K562 (cell line): ENCODE measurements around the gene ZNF333.

Experiments
- ETS1 ChIP-seq: conservative IDR thresholded peaks from 2 replicates; pipeline ENCODE4 v1.6.1; 2011; ENCODE audit warnings: low read depth, mild to moderate bottlenecking, low read length; ENCODE audit not compliant: control insufficient read depth
- PBX2 ChIP-seq, 2 experiments: IDR thresholded peaks in 1 of 2; conservative IDR thresholded peaks in 1 of 2; 2 replicates each; pipeline ENCODE4 v1.6.1; 2016; ENCODE audit warnings: low read depth in 2 of 2, mild to moderate bottlenecking in 1 of 2, missing compliant biosample characterization in 1 of 2, missing genetic modification characterization in 1 of 2, moderate library complexity in 1 of 2
- SAFB2 ChIP-seq: fragments of 200-400 bp; formaldehyde crosslinking; IDR thresholded peaks from 2 replicates; pipeline ENCODE4 v1.6.1; 2018; ENCODE audit warnings: borderline replicate concordance, low read length, low read depth, moderate library complexity; ENCODE audit not compliant: severe bottlenecking
- SP1 ChIP-seq: sonication (generic); formaldehyde crosslinking; IDR thresholded peaks from 2 replicates; pipeline ENCODE4 v1.8.1; 2022; ENCODE audit warnings: mild to moderate bottlenecking, missing genetic modification reagents
- SRSF9 ChIP-seq: fragments of 200-400 bp; formaldehyde crosslinking; IDR thresholded peaks from 2 replicates; pipeline ENCODE4 v1.6.1; 2017; ENCODE audit warnings: low read depth, low read length, borderline replicate concordance
- ZNF146 ChIP-seq: IDR thresholded peaks from one replicate; pipeline ENCODE4 v1.6.1; 2018; ENCODE audit warnings: missing compliant biosample characterization; ENCODE audit not compliant: unreplicated experiment
- TF ChIP-seq, protein P1 (sequence below), 3 experiments: IDR thresholded peaks in 2 of 3; conservative IDR thresholded peaks in 1 of 3; 2 replicates each; pipeline ENCODE4 v1.5.1; 2011 to 2012; ENCODE audit warnings: low read length in 3 of 3, mild to moderate bottlenecking in 3 of 3, control low read depth in 2 of 3, improper control_type of control experiment in 1 of 3, inconsistent platforms in 1 of 3, low read depth in 1 of 3, mixed read lengths in 1 of 3, moderate library complexity in 1 of 3; ENCODE audit not compliant: insufficient read depth in 2 of 3

DNA sequence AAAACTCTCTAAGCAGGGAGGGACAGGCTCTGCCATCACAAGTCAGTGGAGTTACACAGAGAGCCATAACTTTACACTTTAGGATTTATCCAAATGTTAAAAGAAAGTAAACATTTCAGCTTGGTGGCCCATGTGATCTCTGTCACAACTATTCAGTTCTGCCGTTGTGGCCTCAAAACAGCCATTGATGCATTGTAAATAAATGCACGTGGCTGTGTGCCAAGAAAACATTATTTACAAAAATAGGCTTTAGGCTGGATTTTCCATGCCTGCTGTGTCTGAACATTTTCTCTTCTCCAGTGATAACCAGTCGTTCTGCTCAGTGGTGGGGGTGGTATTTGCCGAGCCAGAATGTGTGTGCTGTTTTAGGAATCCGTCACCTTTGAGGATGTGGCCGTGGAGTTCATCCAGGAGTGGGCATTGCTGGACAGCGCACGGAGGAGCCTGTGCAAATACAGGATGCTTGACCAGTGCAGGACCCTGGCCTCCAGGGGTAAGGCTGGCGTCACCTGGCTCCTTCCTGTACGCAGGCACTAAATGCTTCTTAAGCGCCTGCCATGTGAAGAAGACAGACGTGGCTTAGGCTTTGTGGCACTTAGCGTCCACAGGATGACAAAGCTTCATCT, 4.9 kb downstream of the ZNF333 start:
- no peak for TF ChIP-seq SRSF9
- TF ChIP-seq SAFB2, result no peak
- TF ChIP-seq ZNF146 (CRISPR knock-in tag), result no peak
- no peak for TF ChIP-seq PBX2 (CRISPR knock-in tag; IDR thresholded peaks at IDR 0.05; ENCODE audit: low read depth)
- no peak for TF ChIP-seq PBX2 (tag; conservative IDR thresholded peaks at IDR 0.05; ENCODE audit: low read depth)
- TF ChIP-seq, protein P1, sequence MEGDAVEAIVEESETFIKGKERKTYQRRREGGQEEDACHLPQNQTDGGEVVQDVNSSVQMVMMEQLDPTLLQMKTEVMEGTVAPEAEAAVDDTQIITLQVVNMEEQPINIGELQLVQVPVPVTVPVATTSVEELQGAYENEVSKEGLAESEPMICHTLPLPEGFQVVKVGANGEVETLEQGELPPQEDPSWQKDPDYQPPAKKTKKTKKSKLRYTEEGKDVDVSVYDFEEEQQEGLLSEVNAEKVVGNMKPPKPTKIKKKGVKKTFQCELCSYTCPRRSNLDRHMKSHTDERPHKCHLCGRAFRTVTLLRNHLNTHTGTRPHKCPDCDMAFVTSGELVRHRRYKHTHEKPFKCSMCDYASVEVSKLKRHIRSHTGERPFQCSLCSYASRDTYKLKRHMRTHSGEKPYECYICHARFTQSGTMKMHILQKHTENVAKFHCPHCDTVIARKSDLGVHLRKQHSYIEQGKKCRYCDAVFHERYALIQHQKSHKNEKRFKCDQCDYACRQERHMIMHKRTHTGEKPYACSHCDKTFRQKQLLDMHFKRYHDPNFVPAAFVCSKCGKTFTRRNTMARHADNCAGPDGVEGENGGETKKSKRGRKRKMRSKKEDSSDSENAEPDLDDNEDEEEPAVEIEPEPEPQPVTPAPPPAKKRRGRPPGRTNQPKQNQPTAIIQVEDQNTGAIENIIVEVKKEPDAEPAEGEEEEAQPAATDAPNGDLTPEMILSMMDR (IDR thresholded peaks at IDR 0.05 in 2 of 3, conservative IDR thresholded peaks at IDR 0.05 in 1 of 3; ENCODE audit: insufficient read depth in 2 of 3, low read depth in 1 of 3, low read length in 3 of 3), result no peak
- no peak for TF ChIP-seq SP1 (CRISPR knock-in tag)
- TF ChIP-seq ETS1, result no peak
